IMR-90 (cell line): ENCODE results near the gene RCOR3. TPM values are rescaled to one million over a fixed set of nuclear protein-coding genes. Genes with fewer than 3 reads are reported as not detected.

Experiments
- ATAC-seq: fragments of 200-7000 bp; cut with Tn5 transposase; 2 replicates; pipeline ENCODE4 v1.9.1; 2020; ENCODE audit warnings: low read depth, mild to moderate bottlenecking, moderate library complexity
- BruUV-seq: library from RNA; stranded (reverse); fragments of 400-500 nt; replicated peaks from 2 replicates; lab custom pipeline; 2021; lab: Mats Ljungman, UMichigan
- CTCF ChIA-PET: fragments of 300-600 bp; formaldehyde crosslinking; extraction: SDS; loops from one replicate; lab custom pipeline; 2021; ENCODE audit warnings: antibody characterized with exemption; lab: Yijun Ruan, JAX
- POLR2A ChIA-PET: fragments of 300-600 bp; sonication (Branson Sonifier 250); formaldehyde crosslinking; loops from one replicate; lab custom pipeline; 2022; ENCODE audit warnings: antibody characterized with exemption; ENCODE audit not compliant: unreplicated experiment; lab: Charles Lee
- DNase-seq: peaks from one replicate; pipeline ENCODE4 v3.0.0; 2013
- H2AFZ ChIP-seq: replicated peaks from 2 replicates; pipeline ENCODE3; 2013; ENCODE audit warnings: low read length, mild to moderate bottlenecking; ENCODE audit not compliant: poor library complexity
- H2AK5ac ChIP-seq: 2 replicates; pipeline ENCODE4 v1.6.1; 2013; ENCODE audit warnings: low read depth, low read length, inconsistent platforms
- H2AK9ac ChIP-seq: replicated peaks from 2 replicates; pipeline ENCODE3; 2013; ENCODE audit warnings: mild to moderate bottlenecking, low read depth, low read length, moderate library complexity; ENCODE audit not compliant: poor library complexity
- H2BK120ac ChIP-seq: 2 replicates; pipeline ENCODE4 v1.6.1; 2013; ENCODE audit warnings: low read depth, low read length, inconsistent platforms
- H2BK15ac ChIP-seq: 3 replicates; pipeline ENCODE4 v1.6.1; 2013; ENCODE audit warnings: low read depth, low read length, inconsistent platforms
- H2BK20ac ChIP-seq: 2 replicates; pipeline ENCODE4 v1.6.1; 2013; ENCODE audit warnings: low read depth, mild to moderate bottlenecking, inconsistent platforms, low read length, moderate library complexity
- H2BK5ac ChIP-seq: 2 replicates; pipeline ENCODE4 v1.6.1; 2013; ENCODE audit warnings: mild to moderate bottlenecking, low read depth, low read length, inconsistent platforms; ENCODE audit not compliant: poor library complexity, severe bottlenecking
- H3K14ac ChIP-seq: replicated peaks from 2 replicates; pipeline ENCODE4 v1.6.1; 2013; ENCODE audit warnings: low read depth, low read length, inconsistent platforms
- H3K18ac ChIP-seq: 2 replicates; pipeline ENCODE4 v1.6.1; 2013; ENCODE audit warnings: low read depth, low read length, control low read depth
- H3K23ac ChIP-seq: 2 replicates; pipeline ENCODE4 v1.6.1; 2013; ENCODE audit warnings: low read depth, low read length, inconsistent platforms
- H3K27ac ChIP-seq: 2 replicates; pipeline ENCODE4 v1.5.1; 2013; ENCODE audit warnings: mild to moderate bottlenecking, control low read depth, low read length; ENCODE audit not compliant: insufficient read depth
- H3K27me3 ChIP-seq: 2 replicates; pipeline ENCODE4 v1.6.1; 2013; ENCODE audit warnings: low read length; ENCODE audit not compliant: control insufficient read depth, insufficient read depth
- H3K36me3 ChIP-seq: 2 replicates; pipeline ENCODE4 v1.6.1; 2013; ENCODE audit warnings: low read length, mixed read lengths; ENCODE audit not compliant: control insufficient read depth, insufficient read depth
- H3K4ac ChIP-seq: 2 replicates; pipeline ENCODE4 v1.6.1; 2013; ENCODE audit warnings: low read depth, low read length, inconsistent platforms
- H3K4me1 ChIP-seq: 2 replicates; pipeline ENCODE4 v1.6.1; 2013; ENCODE audit warnings: low read length, mixed read lengths; ENCODE audit not compliant: control insufficient read depth, insufficient read depth
- H3K4me2 ChIP-seq: 2 replicates; pipeline ENCODE4 v1.6.1; 2013; ENCODE audit warnings: low read depth, mild to moderate bottlenecking, control low read depth, low read length, moderate library complexity
- H3K4me3 ChIP-seq: 2 replicates; pipeline ENCODE4 v1.5.1; 2013; ENCODE audit warnings: low read depth, mild to moderate bottlenecking, control low read depth, low read length, moderate library complexity; ENCODE audit not compliant: insufficient read depth
- H3K56ac ChIP-seq: 2 replicates; pipeline ENCODE4 v1.6.1; 2013; ENCODE audit warnings: low read length, inconsistent platforms; ENCODE audit not compliant: insufficient read depth; ENCODE audit errors: extremely low read depth
- H3K79me1 ChIP-seq, 2 experiments: 2 replicates each; pipeline ENCODE4 v1.6.1; 2013; ENCODE audit warnings: low read length in 2 of 2, inconsistent platforms in 1 of 2, low read depth in 1 of 2
- H3K9ac ChIP-seq: 2 replicates; pipeline ENCODE4 v1.6.1; 2013; ENCODE audit warnings: low read depth, low read length, control low read depth
- H3K9me1 ChIP-seq: 2 replicates; pipeline ENCODE4 v1.6.1; 2013; ENCODE audit warnings: low read length, inconsistent platforms; ENCODE audit not compliant: insufficient read depth
- H3K9me3 ChIP-seq: 2 replicates; pipeline ENCODE4 v1.6.1; 2013; ENCODE audit warnings: low read length; ENCODE audit not compliant: control insufficient read depth, insufficient read depth
- H4K20me1 ChIP-seq: 2 replicates; pipeline ENCODE4 v1.6.1; 2013; ENCODE audit warnings: low read length, inconsistent platforms; ENCODE audit not compliant: insufficient read depth
- H4K5ac ChIP-seq: 2 replicates; pipeline ENCODE4 v1.6.1; 2013; ENCODE audit warnings: mild to moderate bottlenecking, low read depth, low read length, control low read depth
- H4K8ac ChIP-seq, 2 experiments: 2 replicates each; pipeline ENCODE4 v1.6.1; 2013; ENCODE audit warnings: low read depth in 2 of 2, low read length in 2 of 2, control low read depth in 1 of 2, inconsistent platforms in 1 of 2
- H4K91ac ChIP-seq: 2 replicates; pipeline ENCODE4 v1.6.1; 2013; ENCODE audit warnings: low read depth, low read length, inconsistent platforms; ENCODE audit not compliant: insufficient read depth
- BHLHE40 ChIP-seq: fragments of 150-350 bp; IDR thresholded peaks from 2 replicates; pipeline ENCODE4 v1.6.1; 2016; ENCODE audit warnings: mild to moderate bottlenecking, low read depth, low read length
- CEBPB ChIP-seq: IDR thresholded peaks from 2 replicates; pipeline ENCODE4 v1.6.1; 2012; ENCODE audit warnings: low read depth, low read length, improper control_type of control experiment
- CHD1 ChIP-seq: IDR thresholded peaks from 2 replicates; pipeline ENCODE4 v1.6.1; 2012; ENCODE audit warnings: low read depth, low read length, improper control_type of control experiment
- CTCF ChIP-seq: conservative IDR thresholded peaks from 2 replicates; pipeline ENCODE4 v1.5.1; 2012; ENCODE audit warnings: mild to moderate bottlenecking, low read depth, low read length, improper control_type of control experiment
- FOS ChIP-seq: fragments of 150-350 bp; IDR thresholded peaks from 2 replicates; pipeline ENCODE4 v1.6.1; 2016; ENCODE audit warnings: low read depth, low read length
- MAFK ChIP-seq: IDR thresholded peaks from 2 replicates; pipeline ENCODE4 v1.6.1; 2012; ENCODE audit warnings: low read depth, low read length, improper control_type of control experiment
- MAZ ChIP-seq: IDR thresholded peaks from 2 replicates; pipeline ENCODE4 v1.6.1; 2012; ENCODE audit warnings: low read depth, mild to moderate bottlenecking, low read length, improper control_type of control experiment, moderate library complexity, borderline replicate concordance
- MXI1 ChIP-seq: IDR thresholded peaks from 2 replicates; pipeline ENCODE4 v1.6.1; 2012; ENCODE audit warnings: low read depth, mild to moderate bottlenecking, low read length, moderate library complexity, borderline replicate concordance
- NFE2L2 ChIP-seq: fragments of 150-350 bp; IDR thresholded peaks from 2 replicates; pipeline ENCODE4 v1.6.1; 2016; ENCODE audit warnings: low read depth, mild to moderate bottlenecking, low read length
- POLR2A ChIP-seq: IDR thresholded peaks from 2 replicates; pipeline ENCODE4 v1.6.1; 2012; ENCODE audit warnings: mild to moderate bottlenecking, low read depth, low read length
- RAD21 ChIP-seq: IDR thresholded peaks from 2 replicates; pipeline ENCODE4 v1.6.1; 2012; ENCODE audit warnings: low read length, improper control_type of control experiment
- RCOR1 ChIP-seq: IDR thresholded peaks from 2 replicates; pipeline ENCODE4 v1.6.1; 2012; ENCODE audit warnings: mild to moderate bottlenecking, low read length, improper control_type of control experiment; ENCODE audit not compliant: insufficient replicate concordance
- RFX5 ChIP-seq: IDR thresholded peaks from 2 replicates; pipeline ENCODE4 v1.8.0; 2012; ENCODE audit warnings: low read depth, mild to moderate bottlenecking, low read length, moderate library complexity
- SMC3 ChIP-seq: fragments of 150-350 bp; IDR thresholded peaks from 2 replicates; pipeline ENCODE4 v1.6.1; 2016; ENCODE audit warnings: low read depth, mild to moderate bottlenecking, antibody characterized with exemption, low read length, moderate library complexity
- USF2 ChIP-seq: fragments of 150-350 bp; IDR thresholded peaks from 2 replicates; pipeline ENCODE4 v1.6.1; 2017; ENCODE audit warnings: mild to moderate bottlenecking, antibody characterized with exemption, low read length, low read depth
- WGBS, 2 experiments: methylation state at CpG; one replicate each; pipeline versions ENCODE4 v1.1.5 to v1.1.7; 2013; ENCODE audit warnings: missing lambda C conversion rate in 2 of 2; ENCODE audit not compliant: insufficient read length in 1 of 2; ENCODE audit errors: extremely low coverage in 2 of 2; 5-methylcytosine and 5-hydroxymethylcytosine counted together
- dilution Hi-C: fragments of 300-500 bp; cut with HindIII; formaldehyde crosslinking; loops from one replicate; pipeline ENCODE4 v1.14.3; 2018; ENCODE audit warnings: low sequenced_read_pairs; ENCODE audit not compliant: unreplicated experiment
- in situ Hi-C: fragments of 300-500 bp; cut with MboI; formaldehyde crosslinking; loops from 3 replicates; pipeline ENCODE4 v1.14.3; 2019; ENCODE audit warnings: low sequenced_read_pairs, inconsistent platforms, mixed read lengths
- intact Hi-C: fragments of 100-400 bp; cut with micrococcal nuclease; formaldehyde crosslinking; loops from 2 replicates; pipeline ENCODE4 v1.10.0; 2022
- polyA plus RNA-seq, 3 experiments: library from polyadenylated mRNA; depleted of rRNA; stranded (reverse); fragments of >200 nt; gene quantifications; 2 replicates each; pipeline ENCODE4 v1.2.3, GENCODE V29; 2012; ENCODE audit warnings: low replicate concordance in 1 of 3
- total RNA-seq: library from RNA; depleted of rRNA; stranded (reverse); fragments of >200 nt; gene quantifications from 2 replicates; pipeline ENCODE4 v1.2.3, GENCODE V29; 2012
- TF ChIP-seq, protein P1 (sequence below): fragments of 150-350 bp; IDR thresholded peaks from 2 replicates; pipeline ENCODE4 v1.6.1; 2016; ENCODE audit warnings: low read depth, mild to moderate bottlenecking, low read length, moderate library complexity, borderline replicate concordance

The RCOR3 gene
- total and polyA plus RNA-seq, 2 of the 4 experiments (the other 2 are of a cell fraction) = 8.1 to 16.4 TPM

DNA sequence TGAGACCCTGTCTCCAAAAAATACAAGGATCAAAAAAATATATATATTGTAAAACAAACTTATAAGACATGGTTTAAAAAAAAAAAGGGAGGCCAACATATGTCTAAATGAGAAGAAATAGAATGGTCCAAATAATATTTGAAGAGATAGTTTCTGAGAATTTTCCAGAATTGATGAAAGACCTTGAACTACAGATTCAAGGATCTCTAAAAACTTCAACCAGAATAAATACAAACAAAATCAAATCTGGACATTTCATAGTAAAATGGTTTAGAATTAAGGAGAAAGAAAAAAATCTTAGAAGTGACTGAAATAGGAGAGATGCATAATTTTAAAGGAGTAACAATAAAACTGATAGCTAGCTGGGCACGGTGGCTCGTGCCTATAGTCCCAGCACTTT lies 45.5 kb upstream of the RCOR3 start:
- Histone ChIP-seq H2BK120ac (no peak overlapping the region), H3K4ac (no peak overlapping the region), H3K14ac (no peak overlapping the region), H4K5ac (no peak overlapping the region), H4K20me1 (no peaks in the 10 kb centered on the region), H3K36me3 (no peaks in the 10 kb centered on the region), H3K18ac (no peak overlapping the region), H2AK9ac (no peak overlapping the region), H3K27ac (no peak overlapping the region), H4K8ac (no peak overlapping the region), H3K56ac (no peak overlapping the region), H2AK5ac (no peak overlapping the region), H3K27me3 (no peaks in the 10 kb centered on the region), H3K4me3 (no peak overlapping the region), H3K9ac (no peak overlapping the region), H3K9me1 (no peaks in the 10 kb centered on the region), H2BK5ac (no peak overlapping the region), H3K4me2 (no peak overlapping the region), H2BK15ac (no peak overlapping the region), H3K9me3 (no peaks in the 10 kb centered on the region), H3K23ac (no peak overlapping the region), H2AFZ (no peak overlapping the region), H4K91ac (no peak overlapping the region), H2BK20ac (no peak overlapping the region), H3K4me1 (no peaks in the 10 kb centered on the region), H3K79me1 (no peaks in the 10 kb centered on the region)
- CTCF ChIA-PET = no interaction called here
- POLR2A ChIA-PET = no interaction called here
- intact Hi-C loops (no loop called here), dilution Hi-C loops (no loop called here), in situ Hi-C loops (no loop called here)
- no peak for ATAC-seq
- no TSS peak for BruUV-seq
- TF ChIP-seq RFX5 (no peak), RCOR1 (no peak), RAD21 (no peak), CTCF (no peak), CHD1 (no peak), USF2 (no peak), CEBPB (no peak), FOS (no peak), NFE2L2 (no peak), MAFK (no peak), BHLHE40 (no peak), MXI1 (no peak), POLR2A (no peak), SMC3 (no peak), MAZ (no peak)
- TF ChIP-seq, protein P1, sequence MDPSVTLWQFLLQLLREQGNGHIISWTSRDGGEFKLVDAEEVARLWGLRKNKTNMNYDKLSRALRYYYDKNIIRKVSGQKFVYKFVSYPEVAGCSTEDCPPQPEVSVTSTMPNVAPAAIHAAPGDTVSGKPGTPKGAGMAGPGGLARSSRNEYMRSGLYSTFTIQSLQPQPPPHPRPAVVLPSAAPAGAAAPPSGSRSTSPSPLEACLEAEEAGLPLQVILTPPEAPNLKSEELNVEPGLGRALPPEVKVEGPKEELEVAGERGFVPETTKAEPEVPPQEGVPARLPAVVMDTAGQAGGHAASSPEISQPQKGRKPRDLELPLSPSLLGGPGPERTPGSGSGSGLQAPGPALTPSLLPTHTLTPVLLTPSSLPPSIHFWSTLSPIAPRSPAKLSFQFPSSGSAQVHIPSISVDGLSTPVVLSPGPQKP = no peak
- WGBS, 2 experiments = no CpG with 5 or more reads among the region's 2 CpGs
- DNase-seq = no peak
